K562 (cell line): Measurements from ENCODE around the gene LRFN4. TPM values are rescaled to one million over a fixed set of nuclear protein-coding genes. Genes with fewer than 3 reads are reported as not detected.

ENCODE experiments used
- ATAC-seq: fragments of 200-7000 bp; cut with Tn5 transposase; 3 replicates; pipeline ENCODE4 v1.9.1; 2020; ENCODE audit warnings: moderate library complexity
- BruUV-seq: library from RNA; stranded (reverse); fragments of 400-500 nt; replicated peaks from 2 replicates; lab custom pipeline; 2021; lab: Mats Ljungman, UMichigan
- CTCF ChIA-PET: fragments of 300-600 bp; formaldehyde crosslinking; extraction: SDS; loops from one replicate; lab custom pipeline; 2021; ENCODE audit warnings: low intra/inter-chr PET ratio; lab: Yijun Ruan, JAX
- POLR2A ChIA-PET: fragments of 300-600, 350-650 bp; sonication (Branson Sonifier 250); formaldehyde crosslinking; extraction: SDS; loops from one replicate; lab custom pipeline; 2021; ENCODE audit warnings: antibody characterized with exemption, inconsistent platforms; lab: Yijun Ruan, JAX
- DNase-seq, 4 experiments: peaks; one replicate each; pipeline versions ENCODE4 v3.0.0 to v3.0.0-alpha.2; 2011 to 2018; ENCODE audit warnings: low spot score in 3 of 4, mixed read lengths in 3 of 4; ENCODE audit errors: extremely low read depth in 1 of 4
- FAIRE-seq: peaks from 2 replicates; lab custom pipeline; 2011; peaks lifted over from hg19 to GRCh38; lab: Jason Lieb, UNC
- H2AFZ ChIP-seq: 2 replicates; pipeline ENCODE4 v1.6.0; 2011; ENCODE audit warnings: low read depth, low read length, control low read depth, inconsistent platforms
- H3K27ac ChIP-seq: fragments of 200-600 bp; 3 replicates; pipeline ENCODE4 v1.8.0; 2011; ENCODE audit warnings: low read depth, mild to moderate bottlenecking, control low read depth, inconsistent platforms, low read length, moderate library complexity, mixed read lengths; ENCODE audit errors: extremely low read depth
- H3K27me3 ChIP-seq, 2 experiments: fragments of 300-600 bp in 1 of 2; 2 replicates in 1 of 2; 3 replicates in 1 of 2; pipeline versions ENCODE4 v1.6.0 to v1.8.0; 2011; ENCODE audit warnings: inconsistent platforms in 2 of 2, low read length in 2 of 2, mild to moderate bottlenecking in 1 of 2, mixed read lengths in 1 of 2, moderate library complexity in 1 of 2; ENCODE audit not compliant: control insufficient read depth in 2 of 2, insufficient read depth in 2 of 2
- H3K36me3 ChIP-seq: fragments of 300-600 bp; 3 replicates; pipeline ENCODE4 v1.8.0; 2011; ENCODE audit warnings: mild to moderate bottlenecking, low read length, inconsistent platforms; ENCODE audit not compliant: control insufficient read depth, insufficient read depth
- H3K4me1 ChIP-seq, 2 experiments: fragments of 200-600 bp in 1 of 2; replicated peaks in 1 of 2; 2 replicates in 1 of 2; 3 replicates in 1 of 2; pipeline versions ENCODE4 v1.5.1 to v1.8.0; 2011; ENCODE audit warnings: inconsistent platforms in 2 of 2, low read length in 2 of 2, mild to moderate bottlenecking in 1 of 2, mixed read lengths in 1 of 2, moderate library complexity in 1 of 2; ENCODE audit not compliant: control insufficient read depth in 2 of 2, insufficient read depth in 2 of 2
- H3K4me2 ChIP-seq: 2 replicates; pipeline ENCODE4 v1.6.1; 2011; ENCODE audit warnings: low read length, control low read depth, inconsistent platforms, mixed read lengths; ENCODE audit not compliant: insufficient read depth
- H3K4me3 ChIP-seq: fragments of 200-600 bp; sonication (generic), shearing (Covaris generic); 2 replicates; pipeline ENCODE4 v1.5.1; 2016; ENCODE audit warnings: control low read depth, inconsistent platforms
- H3K79me2 ChIP-seq: fragments of 200-600 bp; 3 replicates; pipeline ENCODE4 v1.8.0; 2011; ENCODE audit warnings: low read length, inconsistent platforms; ENCODE audit not compliant: control insufficient read depth, insufficient read depth
- H3K9ac ChIP-seq, 2 experiments: 2 replicates each; pipeline versions ENCODE4 v1.6.0 to v1.6.1; 2011; ENCODE audit warnings: low read depth in 2 of 2, low read length in 2 of 2, control low read depth in 1 of 2, inconsistent platforms in 1 of 2, mild to moderate bottlenecking in 1 of 2, mixed read lengths in 1 of 2; ENCODE audit not compliant: insufficient read depth in 1 of 2
- H3K9me1 ChIP-seq: one replicate; pipeline ENCODE4 v1.6.0; 2011; ENCODE audit warnings: inconsistent platforms, mild to moderate bottlenecking, low read length, moderate library complexity; ENCODE audit not compliant: control insufficient read depth, insufficient read depth
- H3K9me3 ChIP-seq: replicated peaks from 2 replicates; pipeline ENCODE4 v1.5.1; 2011; ENCODE audit warnings: low read depth, low read length, inconsistent platforms; ENCODE audit not compliant: control insufficient read depth, insufficient read depth
- H4K20me1 ChIP-seq: replicated peaks from 2 replicates; pipeline ENCODE4 v1.6.1; 2011; ENCODE audit warnings: low read length, inconsistent platforms, mixed read lengths; ENCODE audit not compliant: control insufficient read depth, insufficient read depth
- CAMTA2 ChIP-seq: fragments of 250-450 bp; sonication (Bioruptor Pico); conservative IDR thresholded peaks from 2 replicates; pipeline ENCODE4 v1.5.1; 2022
- ESRRA ChIP-seq: fragments of 450-650 bp; IDR thresholded peaks from 2 replicates; pipeline ENCODE4 v1.6.1; 2014; ENCODE audit warnings: low read depth, mild to moderate bottlenecking, moderate library complexity, borderline replicate concordance
- EZH2 ChIP-seq: IDR thresholded peaks from 2 replicates; pipeline ENCODE4 v1.6.1; 2012; ENCODE audit warnings: low read depth, mild to moderate bottlenecking, inconsistent platforms, low read length, borderline replicate concordance
- GABPB2 ChIP-seq: fragments of 250-450 bp; sonication (Bioruptor Pico); conservative IDR thresholded peaks from 2 replicates; pipeline ENCODE4 v1.5.1; 2021; ENCODE audit warnings: mild to moderate bottlenecking
- HMG20B ChIP-seq: fragments of 250-450 bp; sonication (Bioruptor Pico); IDR thresholded peaks from 2 replicates; pipeline ENCODE4 v1.5.0; 2021; ENCODE audit warnings: mild to moderate bottlenecking
- IRF1 ChIP-seq: sonication (generic); formaldehyde crosslinking; IDR thresholded peaks from 2 replicates; pipeline ENCODE4 v1.8.0; 2022; ENCODE audit warnings: missing genetic modification reagents, mild to moderate bottlenecking, borderline replicate concordance
- KAT2B ChIP-seq: IDR thresholded peaks from one replicate; pipeline ENCODE4 v1.6.1; 2012; ENCODE audit warnings: low read depth, mild to moderate bottlenecking, control low read depth, inconsistent platforms, low read length, moderate library complexity
- LCOR ChIP-seq: sonication (generic); formaldehyde crosslinking; IDR thresholded peaks from 2 replicates; pipeline ENCODE4 v1.8.0; 2022; ENCODE audit warnings: mild to moderate bottlenecking, missing genetic modification reagents
- MYNN ChIP-seq, 2 experiments: sonication (generic); formaldehyde crosslinking in 1 of 2; IDR thresholded peaks; 2 replicates each; pipeline versions ENCODE4 v1.5.0 to v1.6.1; 2016 to 2020; ENCODE audit warnings: antibody characterized with exemption in 1 of 2, missing genetic modification reagents in 1 of 2
- NR0B1 ChIP-seq: fragments of 450-650 bp; IDR thresholded peaks from one replicate; pipeline ENCODE4 v1.6.1; 2018; ENCODE audit warnings: mild to moderate bottlenecking, moderate library complexity; ENCODE audit not compliant: partially characterized antibody
- RFX1 ChIP-seq: fragments of 450-650 bp; IDR thresholded peaks from 2 replicates; pipeline ENCODE4 v1.6.1; 2016; ENCODE audit warnings: mild to moderate bottlenecking, moderate library complexity
- SMARCC2 ChIP-seq: fragments of 450-650 bp; IDR thresholded peaks from 2 replicates; pipeline ENCODE4 v1.6.1; 2017; ENCODE audit warnings: antibody characterized with exemption, moderate library complexity, mild to moderate bottlenecking, low read depth
- TEAD2 ChIP-seq: fragments of 450-650 bp; IDR thresholded peaks from 2 replicates; pipeline ENCODE4 v1.6.1; 2016; ENCODE audit warnings: missing genetic modification characterization, control low read depth, missing compliant biosample characterization
- ZNF445 ChIP-seq: fragments of 250-450 bp; sonication (Bioruptor Pico); IDR thresholded peaks from 2 replicates; pipeline ENCODE4 v1.4.0; 2020; ENCODE audit warnings: low read depth, mild to moderate bottlenecking, moderate library complexity
- ZNF512 ChIP-seq: IDR thresholded peaks from 2 replicates; pipeline ENCODE4 v1.6.1; 2016; ENCODE audit warnings: missing genetic modification characterization, missing compliant biosample characterization
- ZNF699 ChIP-seq: fragments of 250-450 bp; sonication (Bioruptor Pico); IDR thresholded peaks from 2 replicates; pipeline ENCODE4 v1.8.0; 2021; ENCODE audit warnings: mild to moderate bottlenecking, moderate library complexity; ENCODE audit not compliant: insufficient replicate concordance
- WGBS: fragments of 100-300 bp; shearing (Covaris generic); methylation state at CpG from one replicate; pipeline ENCODE4 v1.1.6; 2016; ENCODE audit warnings: low coverage, mixed read lengths; ENCODE audit not compliant: insufficient coverage; ENCODE audit errors: missing lambda C conversion rate; 5-methylcytosine and 5-hydroxymethylcytosine counted together
- in situ Hi-C: fragments of 300-500 bp; cut with MboI; formaldehyde crosslinking; loops from 4 replicates; pipeline ENCODE4 v1.15.0; 2018; ENCODE audit warnings: inconsistent platforms, mixed read lengths
- intact Hi-C: fragments of 100-400 bp; cut with micrococcal nuclease; formaldehyde crosslinking; loops from 2 replicates; pipeline ENCODE4 v1.14.2; 2022
- polyA plus RNA-seq, 8 experiments: library from polyadenylated mRNA; depleted of rRNA in 4 of 8; stranded (reverse) in 5 of 8; unstranded in 3 of 8; fragments of >200 nt; fragmentation: Nextera tagmentation in 2 of 8; fragmentation: Illumina TruSeq in 1 of 8; extraction: Ambion mirVana in 2 of 8; extraction: Trizol in 1 of 8; gene quantifications; 2 replicates each; pipeline versions ENCODE4 v1.2.1 to v1.2.3, GENCODE V29; 2011 to 2014; ENCODE audit warnings: inconsistent platforms in 1 of 8, missing spikeins in 1 of 8
- total RNA-seq, 7 experiments: library from RNA; depleted of rRNA in 6 of 7; stranded (reverse); fragments of >200 nt in 6 of 7; fragmentation: Illumina TruSeq in 2 of 7; extraction: Trizol in 2 of 7; gene quantifications; 2 replicates each; pipeline versions ENCODE4 v1.2.1 to v1.2.3, GENCODE V29; 2011 to 2021; ENCODE audit warnings: low replicate concordance in 1 of 7

The LRFN4 gene
- total and polyA plus RNA-seq, 9 of the 15 experiments (the other 6 are each of a cell fraction or from before 2014, with no cell fraction given): 0.10 to 60.1 (median 6.7) TPM

- Histone ChIP-seq H3K9me1 (no peaks in the 10 kb centered on the region), H3K36me3 (peaks cover 37% of the 10 kb centered on the region; the same call in 2 of the 3 replicates), H3K27ac (no peak overlapping the region), H3K79me2 (peaks cover 7% of the 10 kb centered on the region; the same call in 2 of the 3 replicates), H2AFZ (no peak overlapping the region), H3K9ac (no peak overlapping the region; a peak in 1 of 4 replicates), H3K27me3 (no peaks in the 10 kb centered on the region), H3K4me2 (no peak overlapping the region), H3K4me3 (no peak overlapping the region), H3K9me3 (no peaks in the 10 kb centered on the region), H4K20me1 (no peaks in the 10 kb centered on the region), H3K4me1 (peaks cover 11 to 64% of the 10 kb centered on the region in 2 experiments; a peak in 4 of 5 replicates)
- WGBS: 79% methylated on average over 4 of the region's 4 CpGs
- FAIRE-seq (no peak), ATAC-seq (no peak), DNase-seq (no peak)
- TF ChIP-seq ZNF445 (CRISPR knock-in tag) (no peak), SMARCC2 (no peak), CAMTA2 (CRISPR knock-in tag) (no peak), ESRRA (no peak), KAT2B (no peak), TEAD2 (no peak), MYNN (IDR thresholded peaks at IDR 0.05) (no peak), MYNN (CRISPR knock-in tag; IDR thresholded peaks at IDR 0.05) (no peak), HMG20B (CRISPR knock-in tag) (no peak), LCOR (CRISPR knock-in tag) (no peak), IRF1 (no peak), EZH2 (no peak), ZNF699 (no peak), NR0B1 (no peak), RFX1 (no peak), GABPB2 (no peak), ZNF512 (tag) (no peak)
- BruUV-seq: no TSS peak
- POLR2A ChIA-PET: interaction anchor here (0.6 to 5.5 kb wide), 2 partner anchors 7 to 12 kb away, joined by 3 to 58 read pairs; partner anchors contain the start of gene RCE1
- intact Hi-C loops (no loop called here), in situ Hi-C loops (loop anchor here (5.0 kb wide), 1 partner anchor 126 kb away; the partner anchor contains the start of gene C11orf86)
- CTCF ChIA-PET: no interaction called here
Observed at GRCh38 chr11:66851239-66851596, 5.6 kb upstream of the LRFN4 start.
